Activated CD8-positive, alpha-beta memory T cell treated with anti-CD3 and anti-CD28 coated beads for 1 hour (primary cell): ENCODE results near the gene ZFYVE28.
A peak's percentile ranks its signal among the peaks of the same experiment; 100 is the strongest.

Experiments used
- DNase-seq, 2 donors: peaks; one replicate each; pipeline ENCODE4 v3.0.0-alpha.2; 2020; ENCODE audit warnings: low read depth in 1 of 2; ENCODE audit errors: extremely low read depth in 1 of 2

ZFYVE28 gene

GRCh38 chr4:2371765-2372487, 46.5 kb downstream of the ZFYVE28 start:
- DNase-seq: no peak

DNA sequence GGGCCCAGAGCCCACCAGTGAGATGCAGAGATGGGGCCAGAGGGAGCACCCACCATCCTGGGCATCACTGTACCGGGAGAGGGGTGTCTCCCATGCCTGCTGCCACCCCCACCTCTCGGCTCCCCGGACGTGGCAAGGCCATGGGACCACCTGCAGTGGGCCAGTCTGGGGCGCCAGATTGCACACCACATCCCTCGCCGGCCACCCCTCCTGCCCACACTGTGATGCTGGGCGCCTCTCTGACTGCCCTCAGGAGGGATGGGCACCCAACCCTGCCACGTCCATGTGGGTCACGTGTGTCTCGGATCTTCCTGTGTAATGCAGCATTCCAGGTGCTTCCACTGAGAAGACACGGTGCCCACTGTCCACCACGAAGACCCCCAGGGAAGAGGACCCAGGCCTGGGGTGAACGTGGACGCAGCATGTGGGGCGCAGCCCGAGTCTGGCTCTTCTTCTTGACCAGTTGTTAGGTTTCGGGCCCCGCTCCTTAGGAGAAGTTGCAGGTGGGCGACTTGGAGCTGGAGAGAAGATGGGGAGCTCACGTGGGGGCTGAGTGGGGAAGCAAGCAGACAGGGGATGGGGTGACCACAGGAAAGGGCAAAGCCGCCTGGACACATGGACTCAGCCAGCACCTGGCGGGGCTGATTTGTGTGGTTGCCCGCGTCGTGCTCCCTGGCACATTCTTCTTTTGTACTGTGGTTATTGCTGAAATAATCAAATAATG, 47.7 kb downstream of the ZFYVE28 start:
- no peak for DNase-seq

- no peak for DNase-seq
Observed at GRCh38 chr4:2368746-2369437, 49.6 kb downstream of the ZFYVE28 start.

DNA sequence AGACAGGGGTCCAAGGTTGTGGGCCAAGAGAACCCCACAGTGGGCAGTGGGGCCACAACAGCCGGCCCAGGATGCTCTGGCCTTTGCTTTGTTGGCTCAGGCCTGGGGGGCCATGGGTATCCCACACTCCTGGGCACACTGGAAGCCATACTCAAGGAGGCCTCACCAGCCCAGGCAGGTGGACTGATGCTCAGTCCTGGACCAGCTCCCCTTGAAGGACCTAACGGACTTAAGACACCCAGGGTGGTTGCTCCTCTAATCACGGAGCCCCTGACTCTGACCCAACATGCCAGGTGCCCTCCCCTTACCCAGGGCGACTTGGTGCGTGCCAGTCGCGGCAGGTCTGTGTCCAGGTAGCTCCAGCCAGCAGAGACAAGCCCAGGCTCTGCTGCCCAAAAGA, 50.8 kb downstream of the ZFYVE28 start:
- no peak for DNase-seq

- no peak for DNase-seq
Observed at GRCh38 chr4:2366252-2367192, 51.9 kb downstream of the ZFYVE28 start.

- DNase-seq: no peak
Observed at GRCh38 chr4:2365913-2366210, 52.6 kb downstream of the ZFYVE28 start.

DNA sequence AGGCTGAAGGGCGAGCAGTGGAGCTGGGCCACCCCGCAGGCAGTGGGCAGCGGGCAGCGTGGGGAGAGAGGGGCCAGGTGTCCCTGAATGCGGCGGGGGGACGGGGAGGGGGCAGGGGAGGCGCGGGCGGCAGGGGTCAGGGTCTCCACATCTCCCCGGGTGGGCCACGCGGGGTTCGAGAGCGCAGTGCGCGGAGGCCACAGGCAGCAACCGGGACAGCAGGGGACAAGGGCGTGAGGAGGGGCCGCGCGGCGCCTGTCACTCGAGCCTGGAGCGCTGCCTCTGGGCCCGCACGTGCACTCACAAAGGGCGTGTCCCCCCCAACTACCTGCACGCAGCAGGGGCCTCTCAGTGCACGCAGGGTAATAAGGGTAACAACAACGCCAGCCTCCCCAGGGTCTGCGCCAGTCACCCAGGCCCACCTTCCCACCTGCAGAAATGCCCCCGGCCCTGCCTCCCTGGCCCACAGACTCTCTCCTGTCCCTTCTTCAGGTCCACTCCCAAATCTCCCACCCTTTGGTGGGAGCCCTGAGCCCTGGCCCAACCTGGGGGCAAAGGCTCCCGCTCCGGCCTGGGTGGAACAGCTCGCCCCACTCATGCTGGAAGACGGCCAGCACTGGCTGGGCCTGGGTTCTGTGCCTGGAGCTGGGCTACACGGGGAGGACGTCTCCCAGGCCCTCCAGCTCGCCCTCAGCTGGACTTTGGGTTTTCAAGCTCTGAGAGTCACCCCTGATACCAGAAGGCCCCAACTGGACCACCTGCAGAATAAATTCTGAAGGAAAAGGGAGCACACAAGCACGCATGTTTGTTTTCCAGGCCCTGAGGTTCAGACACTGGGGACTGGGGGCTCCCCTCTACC, 53.2 kb downstream of the ZFYVE28 start:
- DNase-seq: no peak

DNA sequence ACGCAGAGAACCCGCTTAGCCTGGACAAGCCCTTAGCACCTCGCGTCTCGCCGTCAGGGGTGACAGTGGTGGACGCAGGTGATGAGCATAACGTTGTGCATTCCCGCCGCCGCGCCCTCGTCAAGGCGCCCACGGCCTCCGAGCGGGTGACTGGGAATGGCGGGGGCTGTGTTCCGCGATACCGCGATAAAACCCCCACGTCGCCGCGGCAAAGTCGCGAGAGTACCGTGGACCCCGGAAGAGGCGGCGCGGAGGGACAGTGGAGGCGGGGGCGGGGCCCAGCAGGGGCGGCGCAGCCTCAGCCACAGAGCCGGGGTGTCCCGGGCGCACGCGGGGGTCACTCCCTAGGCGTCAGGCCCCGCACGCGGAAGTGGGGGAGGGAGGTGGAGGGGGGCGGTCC, 53.8 kb downstream of the ZFYVE28 start:
- peak in 1 of 2 donors; percentile 41 for DNase-seq

- DNase-seq: no peak
Observed at GRCh38 chr4:2363951-2364653, 54.3 kb downstream of the ZFYVE28 start.

DNA sequence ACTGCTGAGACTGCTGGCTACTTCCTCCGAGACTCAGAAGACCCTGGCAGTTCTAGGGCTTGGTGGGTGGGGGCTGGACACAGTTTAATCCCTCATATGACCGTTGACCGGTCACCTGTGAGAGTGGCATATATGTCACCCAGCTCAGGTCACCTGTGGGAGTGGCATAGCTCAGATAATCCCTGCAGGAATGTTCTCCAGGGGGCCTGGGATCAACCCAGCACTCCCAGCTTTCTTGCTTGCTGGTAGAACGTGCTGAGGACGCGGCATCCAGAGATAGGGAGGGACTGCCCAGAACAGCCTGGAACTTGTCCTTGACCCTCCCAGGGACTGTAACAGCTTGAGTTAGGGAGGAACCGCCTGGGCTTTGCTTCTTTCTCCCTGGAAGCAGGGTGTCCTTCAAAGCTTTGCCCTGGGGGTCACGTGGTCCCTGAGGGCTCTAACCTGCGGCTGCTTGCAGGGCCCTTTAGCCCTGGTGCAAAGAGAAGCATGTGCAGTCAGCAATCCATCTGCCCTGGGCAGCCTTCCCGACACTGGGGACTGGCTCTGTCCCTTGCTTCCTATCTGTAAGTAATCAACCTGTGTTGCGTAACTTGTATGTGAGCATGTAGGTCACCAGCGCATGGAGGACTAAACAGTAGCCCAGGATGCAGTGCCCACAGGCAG, 55.3 kb downstream of the ZFYVE28 start:
- DNase-seq: no peak

GRCh38 chr4:2362266-2363055, 56.0 kb downstream of the ZFYVE28 start:
- DNase-seq: no peak

DNA sequence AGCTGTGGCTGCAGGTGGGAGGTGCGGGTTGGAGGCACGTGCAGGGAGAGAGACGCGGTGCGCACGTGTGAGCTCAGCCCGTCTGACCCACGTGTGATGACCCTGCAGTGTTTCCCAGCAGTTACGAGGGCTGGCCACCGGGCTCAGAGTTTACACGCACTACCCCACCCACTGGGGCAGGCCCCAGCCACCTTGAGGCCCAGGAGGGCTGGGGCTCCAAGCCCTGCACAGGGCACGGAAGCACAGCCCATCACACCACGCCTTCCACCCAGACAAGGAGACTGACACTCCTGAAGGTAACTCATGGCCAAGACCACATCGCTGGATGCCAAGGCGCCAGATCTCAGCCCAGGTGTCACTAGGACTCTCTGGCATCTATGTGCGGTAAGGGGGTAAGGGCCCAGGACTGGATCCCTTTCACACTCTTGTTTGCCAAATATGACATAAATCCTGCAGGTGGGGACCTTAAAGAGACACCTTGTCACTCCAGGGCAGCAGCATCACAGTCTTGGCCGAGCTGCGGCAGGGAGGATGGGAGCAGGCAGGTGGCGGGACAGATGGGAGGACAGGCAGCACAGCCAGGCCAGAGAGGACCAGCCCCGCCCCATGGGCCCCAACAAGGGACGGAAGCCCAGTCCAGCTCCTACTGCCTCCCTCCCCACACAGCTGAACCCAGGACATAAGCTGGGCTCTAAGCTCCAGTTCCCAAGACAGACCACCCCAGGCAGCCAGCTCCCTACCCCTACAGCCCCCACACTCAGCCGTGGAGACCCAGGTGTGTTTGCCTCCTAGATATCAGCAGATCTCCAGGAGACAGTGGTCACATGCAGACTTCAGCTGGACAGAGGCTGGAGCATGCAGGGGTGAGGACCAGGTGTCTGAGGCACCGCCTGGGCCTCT, 56.8 kb downstream of the ZFYVE28 start:
- DNase-seq: no peak

DNA sequence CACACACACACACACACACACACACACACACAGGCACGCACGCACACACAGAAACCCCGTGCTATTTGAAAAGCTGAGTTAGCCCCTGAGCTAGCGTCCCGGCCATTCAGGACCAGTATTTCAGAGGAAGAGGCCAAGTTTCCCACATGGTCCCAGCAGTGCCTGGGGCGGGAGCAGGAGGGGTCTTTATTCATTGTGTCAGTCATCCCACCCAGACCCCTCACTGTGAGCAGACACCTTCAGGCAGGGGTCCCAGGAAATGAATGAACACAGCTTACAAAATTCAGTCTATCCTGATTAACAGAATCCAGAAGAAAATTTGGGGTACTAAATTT, 58.1 kb downstream of the ZFYVE28 start:
- no peak for DNase-seq

GRCh38 chr4:2359591-2360395, 58.7 kb downstream of the ZFYVE28 start:
- no peak for DNase-seq

DNA sequence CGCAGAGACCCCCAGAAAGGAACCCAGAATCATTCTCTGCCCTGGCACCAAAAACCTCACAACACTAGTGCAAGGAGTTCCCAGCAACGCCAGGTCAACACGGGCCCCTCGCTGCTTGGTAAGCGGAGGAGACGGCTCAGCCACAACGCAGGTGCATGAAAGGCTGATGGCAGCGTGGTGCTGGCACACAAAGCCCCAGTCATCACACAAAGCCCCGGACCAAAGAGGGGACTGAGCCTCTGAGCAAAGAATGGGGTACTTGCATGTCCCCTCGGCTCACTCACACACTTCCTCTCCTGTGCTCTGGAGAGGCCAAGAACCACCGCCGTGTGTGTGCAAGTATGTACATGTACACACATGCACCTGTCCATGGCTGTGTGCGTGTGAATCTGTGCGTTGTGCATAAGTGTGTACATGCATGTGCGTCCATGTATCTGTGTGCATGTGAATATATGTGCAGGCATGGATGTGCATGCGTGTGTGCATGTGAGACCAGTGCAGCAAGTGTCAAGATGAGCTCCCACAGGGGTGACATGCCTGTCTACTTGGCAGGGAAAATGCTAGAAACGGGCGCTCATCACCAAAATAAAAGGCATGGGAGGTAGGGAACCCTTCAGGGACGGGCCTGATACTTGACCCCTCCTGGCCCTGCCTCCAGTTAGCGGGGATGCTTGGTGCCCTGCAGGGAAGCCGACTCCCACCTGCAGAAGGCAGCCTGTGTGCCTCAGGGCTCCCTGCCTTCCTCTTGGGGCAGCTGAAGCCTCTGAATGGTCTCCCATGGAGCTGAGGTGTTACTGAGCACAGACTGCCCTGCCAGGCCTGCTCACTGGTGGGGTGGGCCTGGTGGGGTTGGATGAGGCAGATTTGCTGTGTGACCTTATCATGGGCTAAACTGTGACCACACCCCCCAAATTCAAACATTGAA, 60.4 kb downstream of the ZFYVE28 start:
- no peak for DNase-seq
